ENCODE measurements around the gene ACP3. TPM values are rescaled to one million over a fixed set of nuclear protein-coding genes. Genes with fewer than 3 reads are reported as not detected.

ACP3 gene
- total and polyA plus RNA-seq, 9 of the 15 experiments (the other 6 are each of a cell fraction or from before 2014, with no cell fraction given), result 0.08 to 1.1 (median 0.21) TPM

DNA sequence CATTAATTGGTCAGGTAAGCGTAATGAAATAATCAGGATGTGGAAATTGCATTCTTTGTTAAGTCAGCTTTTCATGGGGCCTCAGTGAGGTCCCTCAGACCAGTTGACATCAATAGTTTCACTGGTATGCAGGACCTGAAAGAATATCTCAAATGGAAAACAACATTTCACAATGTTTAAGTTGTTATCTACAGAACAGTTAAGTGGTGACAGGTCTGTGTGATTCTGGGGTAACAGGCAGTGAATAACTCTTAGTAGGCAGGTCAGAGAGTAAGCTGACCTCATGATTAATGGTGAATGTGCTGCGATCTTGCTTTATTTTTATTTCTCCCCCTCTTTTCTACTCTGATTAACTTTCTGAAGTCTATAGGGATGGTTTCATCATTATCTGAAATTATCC is 28.9 kb upstream of the ACP3 start:
- Histone ChIP-seq H3K9me1 (ENCODE audit: control insufficient read depth, insufficient read depth, low read length) (no peaks in the 10 kb centered on the region), H3K36me3 (ENCODE audit: control insufficient read depth, insufficient read depth, low read length) (no peaks in the 10 kb centered on the region), H3K9me3 (replicated peaks; ENCODE audit: control insufficient read depth, insufficient read depth, low read depth, low read length) (no peaks in the 10 kb centered on the region), H3K79me2 (ENCODE audit: control insufficient read depth, insufficient read depth, low read length) (no peaks in the 10 kb centered on the region), H3K4me1 (replicated peaks in 1 of 2; ENCODE audit: control insufficient read depth in 2 of 2, insufficient read depth in 2 of 2, low read length in 2 of 2) (peaks cover 0 to 3% of the 10 kb centered on the region in 2 experiments; a peak in 2 of 5 replicates), H3K9ac (ENCODE audit: insufficient read depth in 1 of 2, low read depth in 2 of 2, low read length in 2 of 2) (no peak overlapping the region), H3K4me2 (ENCODE audit: insufficient read depth, low read length) (no peak overlapping the region), H3K27me3 (ENCODE audit: control insufficient read depth in 2 of 2, insufficient read depth in 2 of 2, low read length in 2 of 2) (no peaks in the 10 kb centered on the region), H3K4me3 (no peak overlapping the region), H2AFZ (ENCODE audit: low read depth, low read length) (no peak overlapping the region), H3K27ac (ENCODE audit: extremely low read depth, low read depth, low read length) (no peak overlapping the region), H4K20me1 (replicated peaks; ENCODE audit: control insufficient read depth, insufficient read depth, low read length) (no peaks in the 10 kb centered on the region)
- POLR2A ChIA-PET, result no interaction called here
- no TSS peak for BruUV-seq (replicated peaks)
- FAIRE-seq (no peak), DNase-seq (ENCODE audit: extremely low read depth in 1 of 4, low spot score in 3 of 4) (no peak), ATAC-seq (no peak)
- CTCF ChIA-PET (ENCODE audit: low intra/inter-chr PET ratio), result no interaction called here
- WGBS (ENCODE audit: insufficient coverage, low coverage, missing lambda C conversion rate), result 4% methylated on average over 2 of the region's 2 CpGs
- intact Hi-C loops (cut with micrococcal nuclease), result no loop called here
- TF ChIP-seq STAT5B (CRISPR knock-in tag; IDR thresholded peaks at IDR 0.05) (no peak), KDM5B (IDR thresholded peaks at IDR 0.05; ENCODE audit: insufficient replicate concordance, low read depth, low read length) (no peak), MIER1 (IDR thresholded peaks at IDR 0.05; ENCODE audit: low read depth) (no peak), COPS2 (conservative IDR thresholded peaks at IDR 0.05) (no peak), ZNF408 (CRISPR knock-in tag; IDR thresholded peaks at IDR 0.05; ENCODE audit: low read depth) (no peak), SNIP1 (IDR thresholded peaks at IDR 0.05; ENCODE audit: low read depth) (no peak), NCOA6 (IDR thresholded peaks at IDR 0.05) (no peak), RBM34 (IDR thresholded peaks at IDR 0.05; ENCODE audit: borderline replicate concordance, insufficient read depth, low read length) (no peak), ZNF57 (CRISPR knock-in tag; IDR thresholded peaks at IDR 0.05) (no peak), ZNF766 (CRISPR knock-in tag; conservative IDR thresholded peaks at IDR 0.05) (no peak), NFE2L1 (tag; IDR thresholded peaks at IDR 0.05; ENCODE audit: borderline replicate concordance, low read depth) (no peak), ZNF263 (CRISPR knock-in tag; IDR thresholded peaks at IDR 0.05; ENCODE audit: borderline replicate concordance) (no peak), PHB2 (IDR thresholded peaks at IDR 0.05; ENCODE audit: low read depth) (no peak), MECOM (CRISPR knock-in tag; IDR thresholded peaks at IDR 0.05) (no peak), WHSC1 (IDR thresholded peaks at IDR 0.05; ENCODE audit: low read length) (no peak), ELF1 (tag; IDR thresholded peaks at IDR 0.05) (no peak), MXI1 (IDR thresholded peaks at IDR 0.05; ENCODE audit: low read depth, low read length) (no peak)
- TF ChIP-seq, protein P1, sequence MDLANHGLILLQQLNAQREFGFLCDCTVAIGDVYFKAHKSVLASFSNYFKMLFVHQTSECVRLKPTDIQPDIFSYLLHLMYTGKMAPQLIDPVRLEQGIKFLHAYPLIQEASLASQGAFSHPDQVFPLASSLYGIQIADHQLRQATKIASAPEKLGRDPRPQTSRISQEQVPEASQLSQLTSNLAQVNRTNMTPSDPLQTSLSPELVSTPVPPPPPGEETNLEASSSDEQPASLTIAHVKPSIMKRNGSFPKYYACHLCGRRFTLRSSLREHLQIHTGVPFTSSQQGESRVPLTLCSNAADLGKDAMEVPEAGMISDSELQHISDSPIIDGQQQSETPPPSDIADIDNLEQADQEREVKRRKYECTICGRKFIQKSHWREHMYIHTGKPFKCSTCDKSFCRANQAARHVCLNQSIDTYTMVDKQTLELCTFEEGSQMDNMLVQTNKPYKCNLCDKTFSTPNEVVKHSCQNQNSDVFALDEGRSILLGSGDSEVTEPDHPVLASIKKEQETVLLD (IDR thresholded peaks at IDR 0.05), result no peak
- TF ChIP-seq, protein P2, sequence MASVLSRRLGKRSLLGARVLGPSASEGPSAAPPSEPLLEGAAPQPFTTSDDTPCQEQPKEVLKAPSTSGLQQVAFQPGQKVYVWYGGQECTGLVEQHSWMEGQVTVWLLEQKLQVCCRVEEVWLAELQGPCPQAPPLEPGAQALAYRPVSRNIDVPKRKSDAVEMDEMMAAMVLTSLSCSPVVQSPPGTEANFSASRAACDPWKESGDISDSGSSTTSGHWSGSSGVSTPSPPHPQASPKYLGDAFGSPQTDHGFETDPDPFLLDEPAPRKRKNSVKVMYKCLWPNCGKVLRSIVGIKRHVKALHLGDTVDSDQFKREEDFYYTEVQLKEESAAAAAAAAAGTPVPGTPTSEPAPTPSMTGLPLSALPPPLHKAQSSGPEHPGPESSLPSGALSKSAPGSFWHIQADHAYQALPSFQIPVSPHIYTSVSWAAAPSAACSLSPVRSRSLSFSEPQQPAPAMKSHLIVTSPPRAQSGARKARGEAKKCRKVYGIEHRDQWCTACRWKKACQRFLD (CRISPR knock-in tag; IDR thresholded peaks at IDR 0.05), result no peak
- TF ChIP-seq, protein P3, sequence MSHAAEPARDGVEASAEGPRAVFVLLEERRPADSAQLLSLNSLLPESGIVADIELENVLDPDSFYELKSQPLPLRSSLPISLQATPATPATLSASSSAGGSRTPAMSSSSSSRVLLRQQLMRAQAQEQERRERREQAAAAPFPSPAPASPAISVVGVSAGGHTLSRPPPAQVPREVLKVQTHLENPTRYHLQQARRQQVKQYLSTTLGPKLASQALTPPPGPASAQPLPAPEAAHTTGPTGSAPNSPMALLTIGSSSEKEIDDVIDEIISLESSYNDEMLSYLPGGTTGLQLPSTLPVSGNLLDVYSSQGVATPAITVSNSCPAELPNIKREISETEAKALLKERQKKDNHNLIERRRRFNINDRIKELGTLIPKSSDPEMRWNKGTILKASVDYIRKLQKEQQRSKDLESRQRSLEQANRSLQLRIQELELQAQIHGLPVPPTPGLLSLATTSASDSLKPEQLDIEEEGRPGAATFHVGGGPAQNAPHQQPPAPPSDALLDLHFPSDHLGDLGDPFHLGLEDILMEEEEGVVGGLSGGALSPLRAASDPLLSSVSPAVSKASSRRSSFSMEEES (CRISPR knock-in tag; IDR thresholded peaks at IDR 0.05), result no peak
- in situ Hi-C loops (cut with MboI), result no loop called here

Measured in K562 (cell line).